Superior temporal gyrus (tissue), 1 donor: ENCODE data around the gene NCBP3.
"Not testable (repeated sequence)": the region's sequence is repeated elsewhere in the genome, so short reads cannot be mapped to it uniquely, and the experiment has no call there.

Experiments
- DNase-seq: peaks from one replicate; pipeline ENCODE4 v3.0.0-alpha.2; 2016; ENCODE audit errors: extremely low spot score

NCBP3 gene

DNA sequence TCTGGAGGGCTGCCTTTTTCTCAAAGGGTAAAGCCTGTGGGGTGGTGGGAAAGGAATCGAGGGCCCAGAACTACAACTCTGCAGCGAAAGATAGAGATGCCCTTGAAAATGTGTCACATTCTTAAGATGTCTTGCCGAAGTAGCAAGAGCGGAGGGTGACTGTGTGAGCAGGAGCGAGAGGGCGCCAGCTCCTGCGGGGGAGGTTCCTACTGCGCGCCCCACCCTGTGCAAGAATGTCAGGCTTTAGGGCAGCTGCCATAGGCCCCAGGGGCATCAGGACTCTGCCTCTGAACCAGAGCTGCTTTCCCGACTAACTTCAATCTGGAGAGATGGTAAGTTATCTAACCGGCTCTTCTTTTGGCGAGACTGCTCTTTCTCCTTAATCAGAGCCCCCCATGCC lies 33.3 kb downstream of the NCBP3 start:
- DNase-seq: no peak

DNA sequence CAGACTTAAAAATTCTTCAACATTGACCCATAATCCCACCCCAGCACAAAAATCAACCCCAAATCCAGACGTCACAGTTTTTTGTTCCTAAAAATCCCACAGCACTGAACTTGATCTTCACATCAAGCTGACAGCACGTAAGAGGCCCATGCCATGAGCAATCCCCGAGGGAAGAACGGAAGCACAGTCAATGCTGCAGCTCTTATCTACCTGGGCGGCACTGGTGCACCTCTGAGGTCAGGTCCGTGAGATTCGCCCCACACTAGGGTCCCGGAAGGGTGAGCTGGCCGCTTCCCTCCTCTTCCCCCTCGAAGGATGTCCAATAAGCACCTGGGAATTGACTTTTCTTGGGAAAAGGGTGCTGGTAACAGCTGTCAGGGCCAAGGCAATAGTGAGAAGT lies 33.8 kb downstream of the NCBP3 start:
- no peak for DNase-seq

DNA sequence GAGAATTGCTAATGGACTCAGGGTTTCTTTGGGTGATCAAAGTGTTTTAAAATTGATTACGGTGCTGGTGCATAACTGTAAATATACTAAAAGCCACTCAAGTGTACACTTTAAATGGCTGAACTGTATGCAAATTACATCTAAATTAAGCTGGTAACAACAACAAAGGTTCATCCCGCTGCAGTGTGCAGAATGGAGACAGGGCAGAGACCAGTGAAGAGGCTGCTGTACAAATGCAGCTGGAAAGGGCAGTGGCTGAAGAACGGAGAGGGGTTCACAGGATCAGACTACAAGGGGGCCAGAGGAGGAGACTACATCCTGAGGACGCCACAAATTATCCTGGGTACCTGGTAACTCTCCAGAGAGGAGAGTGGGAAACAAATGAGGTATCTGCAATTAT lies 36.0 kb downstream of the NCBP3 start:
- DNase-seq: no peak

DNA sequence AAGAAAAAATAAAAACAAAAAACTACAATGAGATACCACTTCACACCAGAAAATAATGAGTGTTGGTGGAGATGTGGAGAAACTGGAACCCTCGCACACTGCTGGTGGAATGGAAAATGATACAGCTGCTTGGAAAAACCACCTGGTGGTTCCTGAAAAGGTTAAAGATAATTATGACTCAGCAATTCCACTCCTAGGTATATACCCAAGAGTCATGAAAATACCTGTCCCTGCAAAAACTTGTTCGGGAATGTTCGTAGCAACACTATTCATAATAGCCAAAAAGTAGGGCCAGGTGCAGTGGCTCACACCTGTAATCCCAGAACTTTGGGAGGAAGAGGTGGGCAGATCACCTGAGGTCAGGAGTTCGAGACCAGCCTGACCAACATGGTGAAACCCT lies 36.9 kb downstream of the NCBP3 start:
- no peak for DNase-seq

DNA sequence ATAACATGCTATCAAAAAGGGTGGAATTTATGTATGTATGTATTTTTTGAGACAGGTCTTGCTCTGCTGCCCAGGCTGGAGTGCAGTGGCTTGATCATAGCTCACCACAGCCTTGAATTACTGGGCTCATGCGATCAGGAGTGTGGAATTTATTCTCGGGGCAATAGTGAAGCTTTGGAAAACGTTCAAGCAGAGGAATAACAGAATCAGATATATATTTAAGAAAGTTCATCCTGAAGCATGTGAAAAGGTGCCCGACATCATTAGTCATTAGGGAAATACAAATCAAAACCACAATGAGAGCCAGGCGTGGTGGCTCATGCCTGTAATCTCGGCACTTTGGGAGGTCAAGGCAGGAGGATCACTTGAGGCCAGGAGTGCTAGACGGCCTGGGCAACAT lies 37.3 kb downstream of the NCBP3 start:
- no peak for DNase-seq

DNA sequence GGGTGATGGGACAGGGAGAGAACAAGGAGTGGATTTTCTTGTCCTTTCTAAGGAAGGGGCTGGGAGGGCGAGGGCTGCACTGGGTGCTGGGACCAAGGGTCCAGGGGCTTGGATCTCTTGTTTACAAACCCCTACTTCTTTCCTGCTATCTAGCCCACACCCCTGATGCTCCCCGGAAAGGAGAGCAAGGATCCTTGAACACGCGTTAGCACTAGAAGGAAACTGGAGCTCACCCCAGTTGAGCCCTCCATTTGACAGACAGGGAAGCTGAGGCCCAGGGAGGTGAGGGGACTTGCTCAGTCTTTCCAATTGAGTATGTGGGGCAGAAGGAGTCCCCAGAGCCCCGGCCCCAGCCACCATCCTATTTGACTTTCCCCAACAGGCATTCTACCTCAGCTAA lies 40.5 kb downstream of the NCBP3 start:
- DNase-seq: no peak

DNA sequence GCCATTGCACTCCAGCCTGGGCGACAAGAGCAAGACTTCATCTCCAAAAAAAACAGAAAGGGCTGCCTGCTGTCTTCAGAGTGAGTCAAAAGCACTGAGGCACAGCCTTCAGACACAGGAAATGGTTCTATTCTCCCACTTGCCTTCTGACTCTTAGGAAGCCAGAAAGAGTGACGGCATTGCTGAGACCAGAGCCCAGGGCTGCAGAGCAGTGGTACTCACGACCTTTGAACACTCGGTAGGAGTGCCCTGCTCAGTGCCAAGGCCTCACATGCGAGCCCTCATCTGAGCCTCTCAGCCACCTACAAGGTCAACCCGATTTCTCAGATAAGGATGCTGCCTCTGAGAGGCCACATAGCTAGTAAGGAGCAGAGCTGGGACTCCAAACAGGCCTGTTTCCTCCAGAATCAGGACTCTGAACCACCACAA lies 41.5 kb downstream of the NCBP3 start:
- DNase-seq: no peak

DNA sequence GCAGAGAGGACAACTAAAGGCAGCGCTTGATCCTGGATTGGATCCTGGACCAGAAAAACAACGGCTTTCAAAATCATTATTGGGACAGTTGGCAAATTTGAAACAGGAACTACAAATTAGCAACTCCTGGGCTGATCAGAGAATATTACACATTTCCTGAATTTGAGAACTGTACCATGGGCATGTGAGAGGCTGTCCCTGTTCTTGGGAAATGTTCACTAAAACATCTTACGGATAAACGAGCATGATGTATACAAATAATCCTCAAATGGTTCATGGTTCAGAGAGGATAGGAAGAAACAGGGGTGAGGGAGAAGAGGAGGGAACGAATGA lies 42.8 kb downstream of the NCBP3 start:
- DNase-seq: no peak

DNA sequence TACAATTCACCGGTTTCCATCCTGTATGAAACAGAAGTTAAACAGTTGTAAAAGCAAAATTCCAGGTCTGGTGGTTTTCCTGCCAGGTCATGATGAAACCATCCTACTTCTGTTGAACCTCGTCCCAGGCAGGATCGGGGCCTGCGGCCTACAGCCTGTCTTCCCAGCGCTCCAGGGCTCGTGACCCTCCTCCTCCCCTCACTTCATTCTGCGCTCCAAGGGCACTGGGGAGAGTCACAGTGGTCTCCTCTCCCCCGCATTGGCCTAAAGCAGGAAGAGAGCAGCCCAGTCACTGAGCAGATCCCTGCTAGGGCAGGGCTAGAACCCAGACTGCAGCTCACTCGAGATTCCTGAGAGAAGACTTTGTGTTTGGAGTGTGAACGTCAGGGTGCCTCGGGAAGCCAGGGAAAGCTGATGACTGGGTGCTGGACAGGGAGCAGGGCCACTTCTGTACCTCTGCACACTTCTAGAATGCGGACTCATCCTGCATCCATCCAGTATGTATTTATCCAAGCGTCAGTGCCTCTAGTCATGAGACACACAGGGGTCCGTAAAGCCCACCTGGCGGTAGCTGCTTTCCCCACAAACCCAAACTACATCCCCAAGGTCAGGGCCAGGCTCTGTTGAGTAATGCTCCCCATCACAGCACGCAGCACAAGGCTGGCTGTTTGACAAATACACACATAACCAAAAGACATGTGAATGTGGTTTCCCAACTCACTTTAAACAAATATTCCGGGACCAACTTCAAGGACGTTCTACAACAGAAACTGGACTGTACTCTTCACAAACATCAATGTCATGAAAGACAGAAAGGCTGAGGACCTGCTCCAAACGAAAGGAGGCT lies 43.4 kb downstream of the NCBP3 start:
- no peak for DNase-seq

DNA sequence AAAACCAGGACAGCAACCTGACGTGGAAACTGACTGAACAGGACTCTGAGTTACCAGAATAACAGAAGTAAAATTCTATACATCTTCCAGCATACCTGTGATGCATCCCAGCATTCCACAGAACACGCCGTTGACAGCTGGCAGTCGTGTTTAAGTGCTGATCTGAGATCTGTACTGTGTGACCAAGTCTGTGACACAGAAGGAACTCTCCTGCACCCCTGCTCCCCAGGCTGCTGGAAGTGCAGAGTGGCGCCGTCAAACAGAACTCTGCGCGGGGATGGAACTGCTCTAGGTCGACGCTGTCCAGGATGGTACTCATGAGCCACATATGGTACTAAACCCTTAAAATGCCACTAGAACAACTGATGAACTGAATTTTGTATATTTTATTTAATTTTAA lies 44.3 kb downstream of the NCBP3 start:
- no peak for DNase-seq

DNA sequence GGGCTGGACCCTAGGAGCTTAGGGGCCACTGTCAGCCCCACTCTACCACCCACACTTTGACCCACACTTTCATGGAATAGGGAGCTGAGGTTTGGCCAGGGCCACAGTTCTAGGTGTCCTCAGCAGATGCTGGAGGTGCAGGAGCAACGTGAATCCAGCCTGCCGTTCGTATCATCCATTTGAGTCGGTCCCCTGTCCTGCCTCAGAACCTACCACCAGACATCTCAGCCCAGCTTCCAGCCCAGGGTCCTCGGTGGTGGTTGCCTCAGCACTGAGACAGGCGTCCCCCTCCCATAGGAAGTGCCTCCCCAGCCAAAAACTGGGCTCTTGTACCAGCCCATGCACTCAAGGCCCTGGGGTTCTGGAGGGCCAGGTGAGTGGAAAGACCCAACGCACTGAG lies 44.7 kb downstream of the NCBP3 start:
- DNase-seq: no peak

DNA sequence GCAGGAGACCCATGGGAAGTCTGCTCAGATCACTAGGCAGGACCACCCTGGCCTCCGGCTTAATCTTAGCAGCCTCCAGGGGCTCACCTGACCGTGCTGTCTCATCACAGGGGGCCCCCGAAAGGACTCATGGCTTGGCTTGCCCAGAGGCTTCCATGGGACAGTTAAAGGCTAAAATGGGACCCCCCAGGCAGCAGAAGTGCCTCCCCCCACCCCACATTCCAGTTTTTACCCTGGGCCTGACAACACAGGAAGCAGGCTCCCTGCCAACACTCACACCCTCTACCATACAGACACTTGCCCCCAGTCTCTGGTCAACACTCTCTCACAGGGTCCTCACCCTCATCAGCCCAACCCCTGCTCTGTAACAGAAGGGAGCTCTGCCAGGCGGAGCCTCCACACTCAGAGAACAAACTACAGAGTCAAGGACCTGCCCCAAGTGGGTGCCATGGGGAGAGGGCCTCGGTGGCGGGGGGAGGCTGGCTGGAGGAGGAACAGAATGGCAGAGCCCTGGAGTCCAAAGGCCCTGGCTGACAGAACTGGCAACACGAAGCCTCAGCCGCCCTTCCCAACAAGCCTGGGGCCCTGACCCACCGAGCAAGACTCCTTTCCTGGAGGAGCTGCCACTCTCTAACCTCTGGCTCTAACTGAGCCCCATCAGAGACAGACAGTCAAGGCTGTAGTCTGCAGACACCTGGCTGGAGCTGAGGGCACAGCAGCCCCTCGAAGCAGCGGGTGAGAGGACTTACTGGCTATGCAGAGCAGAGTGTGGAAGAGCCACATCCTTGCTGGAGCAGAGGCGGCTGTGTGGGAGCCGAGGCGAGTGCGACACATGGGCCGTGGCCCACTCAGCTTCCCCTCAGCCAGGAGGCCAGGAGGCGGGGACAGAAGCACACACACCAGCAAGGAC lies 45.4 kb downstream of the NCBP3 start, which contains the start of gene ITGAE:
ITGAE (minus strand) TSS at position 827 of the 910 bp plus-strand sequence; CDS start at position 783, 44 bp downstream.
- DNase-seq: no peak

DNA sequence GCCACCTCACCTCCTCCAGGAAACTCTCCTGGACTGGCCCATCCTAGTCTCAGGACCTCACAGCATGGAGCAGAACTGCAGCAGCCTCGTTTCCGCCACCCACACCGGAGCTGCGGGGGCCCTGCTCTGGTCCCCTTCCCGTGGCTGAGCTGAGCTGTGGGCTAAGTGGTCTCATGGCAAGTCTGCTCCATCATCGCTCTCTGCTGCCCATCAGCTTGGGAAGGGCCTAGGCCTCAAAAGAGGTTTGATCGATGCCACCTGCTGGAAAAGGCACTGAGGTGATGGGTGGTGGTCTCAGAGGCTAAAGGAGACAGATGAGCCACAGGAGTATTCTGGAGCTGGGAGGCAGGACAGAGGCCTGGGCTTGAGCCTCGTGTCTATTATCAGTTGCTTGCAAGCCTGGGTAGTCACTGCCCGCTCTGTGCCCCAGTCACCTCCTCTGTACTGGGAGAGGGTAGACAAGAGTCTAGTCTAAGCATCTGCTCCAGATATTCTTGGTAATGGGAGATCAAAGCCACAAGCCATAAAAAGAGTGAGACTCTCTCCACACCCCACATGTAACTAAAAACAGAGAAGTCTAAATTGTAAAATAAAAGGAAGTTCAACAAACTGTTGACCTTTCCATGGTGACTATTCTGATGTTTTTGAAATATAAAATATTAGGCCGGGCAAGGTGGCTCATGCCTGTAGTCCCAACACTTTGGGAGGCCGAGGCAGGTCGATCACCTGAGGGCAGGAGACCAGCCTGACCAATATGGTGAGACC lies 46.7 kb downstream of the NCBP3 start:
- no peak for DNase-seq

DNA sequence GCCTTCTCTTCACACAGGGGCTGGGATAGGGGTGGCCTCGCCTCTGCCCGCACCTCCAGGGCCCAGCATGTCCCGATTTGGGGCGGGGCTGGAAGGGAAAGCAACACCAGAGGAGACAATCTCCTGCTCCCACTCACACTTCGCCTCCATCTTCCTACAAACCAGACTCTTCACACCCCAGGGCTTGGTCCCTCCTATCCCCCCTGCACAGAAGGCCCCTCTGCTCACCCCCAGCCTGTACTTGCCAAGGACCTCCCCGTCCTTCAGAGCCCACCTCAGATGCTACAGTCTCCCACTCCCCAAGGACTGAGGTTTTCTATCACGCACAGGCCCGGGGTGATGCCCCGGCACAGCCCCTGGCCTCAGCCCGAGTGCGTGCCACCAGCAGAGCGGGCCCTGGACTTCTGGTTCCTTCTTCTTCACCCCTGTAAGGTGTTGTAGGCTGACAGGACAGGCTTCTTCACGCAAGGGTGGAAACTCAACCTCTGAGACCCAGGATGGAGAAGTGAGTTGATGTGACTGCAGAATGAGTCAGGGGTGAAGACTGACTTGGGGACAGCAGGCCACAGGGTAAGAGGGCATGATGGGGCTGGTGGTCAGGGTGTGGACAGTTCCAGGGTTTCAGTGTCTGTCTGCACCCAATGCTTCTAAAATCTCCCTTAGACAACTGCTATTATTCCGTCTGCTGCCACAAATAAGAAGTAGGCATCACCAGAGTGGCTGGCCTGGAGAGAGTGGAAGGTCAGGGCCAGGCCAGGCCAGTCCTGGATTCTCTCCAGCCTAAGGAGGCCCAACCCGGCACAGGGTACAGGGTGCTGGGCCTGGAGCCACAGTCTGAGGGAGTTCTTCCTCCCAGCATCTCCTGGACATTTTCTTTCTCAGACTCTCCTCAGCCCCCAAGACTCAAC lies 47.5 kb downstream of the NCBP3 start:
- no peak for DNase-seq

DNA sequence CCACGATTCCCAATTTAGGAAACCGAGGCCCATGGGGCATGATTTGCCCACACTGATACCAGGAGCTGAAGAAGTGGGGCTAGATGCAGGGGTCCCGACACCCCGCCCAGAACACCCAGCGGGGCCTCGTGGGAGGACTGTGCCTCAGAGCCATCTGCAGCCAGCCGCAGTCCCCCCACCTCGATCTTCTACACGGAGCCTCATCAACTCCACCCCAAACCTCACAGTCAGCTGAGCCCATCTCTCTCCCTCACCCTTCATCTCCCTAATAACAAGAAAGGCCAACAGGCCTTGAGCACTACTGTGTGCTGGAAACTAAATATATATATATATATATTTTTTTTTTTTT lies 49.2 kb downstream of the NCBP3 start:
- DNase-seq: no peak

DNA sequence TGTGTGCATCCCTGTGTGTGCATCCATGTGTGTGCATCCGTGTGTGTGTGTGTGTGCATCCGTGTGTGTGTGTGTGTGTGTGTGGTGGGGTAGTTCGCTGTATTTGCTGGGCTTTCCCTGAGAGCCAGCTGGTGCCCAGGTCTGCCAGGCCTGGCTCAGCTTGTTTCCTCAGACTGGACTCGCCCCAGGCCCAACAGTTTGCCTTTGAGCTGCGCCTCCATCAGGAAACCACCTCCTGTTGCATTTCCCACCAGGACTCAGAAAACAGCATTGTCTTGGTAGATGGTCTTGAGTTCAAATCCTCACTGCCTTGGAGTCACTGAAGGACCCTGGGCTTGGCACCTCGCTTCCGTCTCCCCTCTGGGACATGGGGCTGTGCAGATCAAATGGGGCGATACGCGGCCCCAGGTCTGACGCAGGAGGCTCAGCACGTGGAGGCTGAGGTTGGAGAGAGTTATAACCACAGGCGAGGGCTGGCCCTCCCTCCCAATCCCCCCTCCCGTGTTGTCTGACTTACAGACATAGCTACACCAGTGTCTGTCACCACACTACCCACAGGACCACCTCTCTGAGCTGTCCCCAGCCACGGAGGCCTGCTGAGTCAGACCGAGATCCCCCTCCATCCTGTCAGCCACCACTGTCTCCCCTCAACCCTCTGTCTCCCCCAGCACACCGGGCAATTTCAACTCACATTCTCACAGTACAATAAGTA lies 49.8 kb downstream of the NCBP3 start:
- no peak for DNase-seq

DNA sequence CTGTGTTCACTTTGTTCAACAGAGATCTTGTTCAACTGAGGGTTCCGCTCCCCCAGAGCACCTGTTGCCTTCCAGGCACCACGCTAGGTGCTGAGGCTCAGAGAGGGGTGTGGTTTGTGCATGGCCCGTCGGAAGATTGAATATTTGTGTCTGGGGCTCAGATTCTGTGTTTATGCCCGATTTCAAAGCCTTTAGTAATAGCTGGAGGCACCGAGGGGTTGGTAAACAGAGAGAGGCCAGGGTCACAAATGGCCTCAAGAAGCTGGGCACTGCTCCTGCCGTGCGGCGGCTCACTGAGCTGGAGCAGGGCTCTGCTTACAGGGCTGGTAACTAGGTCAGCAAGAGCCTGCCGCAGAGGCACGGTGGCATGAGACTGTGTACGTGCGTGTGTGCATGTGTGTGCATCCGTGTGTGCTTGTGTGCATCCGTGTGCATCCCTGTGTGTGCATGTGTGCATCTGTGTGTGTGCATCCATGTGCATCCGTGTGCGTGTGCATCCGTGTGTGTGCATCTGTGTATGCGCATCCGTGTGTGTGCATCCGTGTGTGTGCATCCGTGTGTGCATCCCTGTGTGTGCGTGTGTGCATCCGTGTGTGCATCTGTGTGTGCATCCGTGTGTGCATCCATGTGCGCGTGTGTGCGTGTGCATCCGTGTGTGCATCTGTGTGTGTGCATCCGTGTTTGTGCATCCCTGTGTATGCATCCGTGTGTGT lies 50.5 kb downstream of the NCBP3 start:
- no peak for DNase-seq

DNA sequence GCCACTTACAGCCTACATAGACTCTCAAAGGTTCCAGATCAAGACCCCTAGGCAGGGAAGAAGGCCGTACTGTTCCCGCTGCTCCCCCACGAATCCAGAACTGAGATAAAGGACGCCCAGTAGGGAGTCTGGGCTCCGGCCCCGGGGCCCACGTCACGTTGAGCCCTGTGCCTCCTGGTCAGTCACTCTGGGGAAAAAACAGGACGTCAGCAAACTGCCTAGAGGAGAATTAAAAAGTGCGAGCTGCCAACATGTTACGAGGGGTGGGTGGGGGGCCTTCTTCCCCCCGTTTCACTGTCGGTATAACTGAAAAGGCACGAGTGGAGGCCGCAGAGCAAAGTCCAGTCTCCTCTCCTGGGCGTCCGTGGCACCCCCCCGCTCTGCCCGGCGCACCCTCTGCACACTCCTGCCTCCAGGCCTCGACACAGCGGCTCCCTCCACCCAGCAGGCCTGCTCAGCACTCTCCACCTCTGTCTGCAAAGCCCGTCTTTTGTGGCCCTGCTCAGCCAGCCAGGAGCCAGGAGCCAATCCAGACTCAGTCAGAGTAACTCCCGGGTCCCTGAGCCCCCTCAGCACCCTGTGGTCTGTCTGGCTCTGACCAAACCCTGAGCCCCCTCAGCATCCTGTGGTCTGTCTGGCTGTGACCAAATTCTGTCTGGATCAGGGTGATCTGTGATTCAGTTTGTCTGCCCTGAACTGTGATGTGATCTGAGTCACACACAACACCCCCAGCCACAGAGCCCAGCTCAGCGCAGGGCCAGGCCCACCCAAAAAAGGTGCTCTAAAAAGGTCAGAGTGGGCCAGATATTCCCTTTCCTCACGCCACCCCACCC lies 51.3 kb downstream of the NCBP3 start:
- no peak for DNase-seq

DNA sequence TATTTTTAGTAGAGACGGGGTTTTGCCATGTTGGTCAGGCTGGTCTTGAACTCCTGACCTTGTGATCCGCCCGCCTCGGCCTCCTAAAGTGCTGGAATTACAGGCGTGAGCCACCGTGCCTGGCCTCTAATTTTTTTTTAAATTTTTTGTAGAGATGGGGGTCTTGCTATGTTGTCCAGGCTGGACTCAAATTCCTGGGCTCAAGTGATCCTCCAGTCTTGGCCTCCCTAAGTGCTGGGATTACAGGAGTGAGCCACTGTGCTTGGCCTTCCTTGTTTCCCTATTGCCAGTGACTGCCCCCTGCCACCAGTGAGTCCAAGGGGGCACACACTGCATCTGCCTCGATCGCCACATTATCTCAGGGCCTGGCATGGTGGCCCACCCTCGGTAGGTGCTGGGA lies 51.9 kb downstream of the NCBP3 start:
- not testable (repeated sequence) for DNase-seq
